SK-N-MC (cell line): Measurements from ENCODE around the gene RER1.

Experiments used
- EZH2 ChIP-seq: fragments of 200-600 bp; sonication (generic); IDR thresholded peaks from one replicate; pipeline ENCODE4 v1.6.1; 2017; ENCODE audit warnings: antibody characterized with exemption
- POLR2AphosphoS5 ChIP-seq: IDR thresholded peaks from 2 replicates; pipeline ENCODE4 v1.6.1; 2012; ENCODE audit warnings: mild to moderate bottlenecking, low read depth, low read length, borderline replicate concordance

DNA sequence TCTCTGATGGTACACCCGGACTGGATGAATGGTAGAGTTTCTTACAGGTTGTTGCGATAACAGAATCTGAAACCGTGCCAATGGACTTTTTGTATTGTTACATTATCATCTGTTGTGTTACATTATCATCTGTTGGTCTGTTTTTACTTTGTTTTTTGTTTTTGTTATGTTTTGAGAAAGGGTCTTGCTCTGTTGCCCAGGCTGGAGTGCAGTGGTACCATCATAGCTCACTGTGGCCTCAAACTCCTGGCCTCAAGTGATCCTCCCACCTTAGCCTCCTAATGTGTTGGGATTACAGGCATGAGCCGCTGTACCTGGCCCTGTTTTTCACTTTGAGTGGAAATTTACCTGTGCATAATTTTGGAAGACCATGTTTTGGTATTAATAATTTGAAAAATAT lies 30.9 kb downstream of the RER1 start:
- TF ChIP-seq EZH2 (no peak), POLR2AphosphoS5 (no peak)
